ENCODE results near the gene OSTN. TPM values are rescaled to one million over a fixed set of nuclear protein-coding genes. Genes with fewer than 3 reads are reported as not detected.

Gene OSTN
- total and polyA plus RNA-seq, 2 donors (not counting 3 experiments of a cell fraction or from before 2014, with no cell fraction given): not detected

- FAIRE-seq: no peak
- Histone ChIP-seq H3K9me3 (replicated peaks; ENCODE audit: control insufficient read depth, insufficient read depth, low read length) (no peaks in the 10 kb centered on the region), H3K9ac (replicated peaks; ENCODE audit: extremely low read depth, insufficient read depth, low read length) (no peak overlapping the region), H3K9me1 (replicated peaks; ENCODE audit: control insufficient read depth, extremely low read depth, insufficient read depth, low read length) (no peaks in the 10 kb centered on the region), H3K79me2 (ENCODE audit: control insufficient read depth, insufficient read depth, low read length) (no peaks in the 10 kb centered on the region), H3K27me3 (ENCODE audit: control insufficient read depth in 2 of 2, insufficient read depth in 2 of 2, low read length in 2 of 2) (peaks cover 0 to 2% of the 10 kb centered on the region in 2 experiments), H3K4me1 (ENCODE audit: control insufficient read depth, extremely low read depth, insufficient read depth, low read length) (no peaks in the 10 kb centered on the region), H2AFZ (ENCODE audit: low read depth, low read length) (no peak overlapping the region), H3K27ac (ENCODE audit: insufficient read depth, low read depth, low read length) (no peak overlapping the region), H4K20me1 (replicated peaks; ENCODE audit: control insufficient read depth, extremely low read depth, insufficient read depth, low read length) (no peaks in the 10 kb centered on the region), H3K4me2 (ENCODE audit: insufficient read depth, low read length) (no peak overlapping the region), H3K36me3 (ENCODE audit: control insufficient read depth in 2 of 2, extremely low read depth in 1 of 2, insufficient read depth in 2 of 2, low read length in 2 of 2) (no peaks in the 10 kb centered on the region), H3K4me3 (replicated peaks in 1 of 3; ENCODE audit: insufficient read depth in 1 of 3, low read depth in 1 of 3, low read length in 3 of 3) (no peak overlapping the region)
- ChIA-PET CTCF (interaction anchor here (0.9 kb wide), 1 partner anchor 51 kb away, joined by 3 read pairs; no protein-coding TSS in a partner anchor), POLR2A (no interaction called here)
- dilution Hi-C loops (cut with MboI; ENCODE audit: extremely low pct_ligation_motif_present, low sequenced_read_pairs) (no loop called here), intact Hi-C loops (cut with micrococcal nuclease) (no loop called here)
- TF ChIP-seq CTCF (IDR thresholded peaks at IDR 0.05; ENCODE audit: extremely low read depth in 1 of 2, insufficient read depth in 1 of 2, low read depth in 1 of 2, low read length in 2 of 2): no peak
- no peak for TF ChIP-seq MAX (IDR thresholded peaks at IDR 0.05; ENCODE audit: insufficient read depth, insufficient read length)
- TF ChIP-seq POLR2A (IDR thresholded peaks at IDR 0.05; ENCODE audit: low read depth, low read length): no peak
- TF ChIP-seq MYC (IDR thresholded peaks at IDR 0.05; ENCODE audit: low read depth, low read length): no peak
- no peak for TF ChIP-seq FOS (IDR thresholded peaks at IDR 0.05; ENCODE audit: borderline replicate concordance, insufficient read depth, low read length)
- no peak for TF ChIP-seq EZH2 (IDR thresholded peaks at IDR 0.05; ENCODE audit: borderline replicate concordance, low read depth, low read length, severe bottlenecking)
- no peak for TF ChIP-seq JUN (IDR thresholded peaks at IDR 0.05; ENCODE audit: borderline replicate concordance, insufficient read depth, insufficient read length, low read depth)
- TF ChIP-seq GATA2 (IDR thresholded peaks at IDR 0.05; ENCODE audit: insufficient read depth, insufficient read length, low read depth, low read length): no peak
- no peak for TF ChIP-seq POLR2AphosphoS5 (IDR thresholded peaks at IDR 0.05; ENCODE audit: insufficient read depth, low read depth, low read length)
- DNase-seq (ENCODE audit: low read depth, low spot score): no peak
- BruUV-seq (replicated peaks): no TSS peak
Observed at GRCh38 chr3:191198480-191198879, 561 bp upstream of the OSTN start.

Data from endothelial cell of umbilical vein (primary cell).